WTC11 (cell line): ENCODE results near the gene METAP1. TPM values are rescaled to one million over a fixed set of nuclear protein-coding genes. Genes with fewer than 3 reads are reported as not detected.

Source experiments
- ATAC-seq: fragments of 200-7000 bp; cut with Tn5 transposase; 2 replicates; pipeline ENCODE4 v1.10.0; 2021; ENCODE audit warnings: mild to moderate bottlenecking, moderate library complexity
- CTCF ChIA-PET: fragments of 300-600 bp; sonication (Branson Sonifier 250); formaldehyde crosslinking; loops from one replicate; lab custom pipeline; 2021; ENCODE audit warnings: antibody characterized with exemption; lab: Charles Lee
- POLR2A ChIA-PET: fragments of 350-600 bp; sonication (Branson Sonifier 250); formaldehyde crosslinking; loops from one replicate; lab custom pipeline; 2021; ENCODE audit warnings: antibody characterized with exemption; lab: Charles Lee
- DNase-seq: peaks from one replicate; pipeline ENCODE4 v3.0.0; 2021; ENCODE audit warnings: low spot score
- H3K27ac Mint-ChIP-seq: 2 replicates; pipeline ENCODE4 v1.8.0; 2021; ENCODE audit warnings: mixed read lengths
- H3K27me3 Mint-ChIP-seq: 2 replicates; pipeline ENCODE4 v1.8.0; 2021; ENCODE audit warnings: low read depth, mild to moderate bottlenecking, moderate library complexity, mixed read lengths
- H3K36me3 Mint-ChIP-seq: 2 replicates; pipeline ENCODE4 v1.8.0; 2021; ENCODE audit warnings: mixed read lengths
- H3K4me1 Mint-ChIP-seq: 2 replicates; pipeline ENCODE4 v1.8.0; 2022; ENCODE audit warnings: mixed read lengths
- H3K4me3 Mint-ChIP-seq: 2 replicates; pipeline ENCODE4 v1.8.0; 2021; ENCODE audit warnings: mild to moderate bottlenecking, moderate library complexity, mixed read lengths
- H3K9me3 Mint-ChIP-seq: 2 replicates; pipeline ENCODE4 v1.8.0; 2021; ENCODE audit warnings: mixed read lengths
- CREB1 ChIP-seq: sonication (generic); formaldehyde crosslinking; IDR thresholded peaks from 2 replicates; pipeline ENCODE4 v1.8.0; 2023; ENCODE audit warnings: mild to moderate bottlenecking, missing genetic modification reagents
- EMX1 ChIP-seq: fragments of 250-450 bp; sonication (Bioruptor Pico); IDR thresholded peaks from 2 replicates; pipeline ENCODE4 v1.8.0; 2021; ENCODE audit warnings: mild to moderate bottlenecking
- FOXK1 ChIP-seq: sonication (generic); formaldehyde crosslinking; IDR thresholded peaks from 2 replicates; pipeline ENCODE4 v1.8.0; 2022; ENCODE audit warnings: mild to moderate bottlenecking, moderate library complexity, missing genetic modification reagents
- GABPB1 ChIP-seq: sonication (generic); formaldehyde crosslinking; IDR thresholded peaks from 2 replicates; pipeline ENCODE4 v1.8.1; 2023; ENCODE audit warnings: mild to moderate bottlenecking, missing genetic modification reagents
- JAZF1 ChIP-seq: fragments of 250-450 bp; sonication (Bioruptor Pico); IDR thresholded peaks from 2 replicates; pipeline ENCODE4 v1.9.0; 2021; ENCODE audit warnings: moderate library complexity, mild to moderate bottlenecking, inconsistent platforms
- SMAD4 ChIP-seq: sonication (generic); formaldehyde crosslinking; IDR thresholded peaks from 2 replicates; pipeline ENCODE4 v1.8.0; 2022; ENCODE audit warnings: mild to moderate bottlenecking, missing genetic modification reagents
- ZNF121 ChIP-seq: sonication (generic); formaldehyde crosslinking; IDR thresholded peaks from 2 replicates; pipeline ENCODE4 v1.8.0; 2023; ENCODE audit warnings: missing genetic modification reagents
- ZNF138 ChIP-seq: sonication (generic); formaldehyde crosslinking; conservative IDR thresholded peaks from 2 replicates; pipeline ENCODE4 v1.8.1; 2022; ENCODE audit warnings: mild to moderate bottlenecking, moderate library complexity, missing genetic modification reagents
- ZNF396 ChIP-seq: fragments of 250-450 bp; sonication (Bioruptor Pico); IDR thresholded peaks from 2 replicates; pipeline ENCODE4 v1.8.0; 2021; ENCODE audit warnings: mild to moderate bottlenecking, moderate library complexity, borderline replicate concordance
- ZNF423 ChIP-seq: fragments of 250-450 bp; sonication (Bioruptor Pico); IDR thresholded peaks from 2 replicates; pipeline ENCODE4 v2.1.2; 2022; ENCODE audit warnings: mild to moderate bottlenecking, moderate library complexity
- ZNF425 ChIP-seq: fragments of 250-450 bp; sonication (Bioruptor Pico); conservative IDR thresholded peaks from 2 replicates; pipeline ENCODE4 v1.9.0; 2021; ENCODE audit warnings: mild to moderate bottlenecking
- ZNF671 ChIP-seq: fragments of 250-450 bp; sonication (Bioruptor Pico); IDR thresholded peaks from 2 replicates; pipeline ENCODE4 v1.8.0; 2021; ENCODE audit warnings: mild to moderate bottlenecking
- total RNA-seq: library from RNA; stranded (reverse); gene quantifications from 3 replicates; pipeline ENCODE4 v1.2.3, GENCODE V29; 2021
- TF ChIP-seq, protein P1 (sequence below): sonication (generic); formaldehyde crosslinking; IDR thresholded peaks from 2 replicates; pipeline ENCODE4 v1.8.0; 2023; ENCODE audit warnings: mild to moderate bottlenecking, missing genetic modification reagents
- TF ChIP-seq, protein P2 (sequence below): fragments of 250-450 bp; sonication (Bioruptor Pico); IDR thresholded peaks from 2 replicates; pipeline ENCODE4 v1.9.0; 2021; ENCODE audit warnings: mild to moderate bottlenecking
- TF ChIP-seq, protein P3 (sequence below): sonication (generic); formaldehyde crosslinking; IDR thresholded peaks from 2 replicates; pipeline ENCODE4 v1.8.0; 2022; ENCODE audit warnings: missing genetic modification reagents

The METAP1 gene
- total RNA-seq, 1 experiment from 2014 or later, result 102 TPM

GRCh38 chr4:99027304-99027703 lies 31.8 kb downstream of the METAP1 start (continued):
- TF ChIP-seq ZNF425 (CRISPR knock-in tag), result no peak
- no peak for TF ChIP-seq EMX1 (CRISPR knock-in tag)
- TF ChIP-seq, protein P1, sequence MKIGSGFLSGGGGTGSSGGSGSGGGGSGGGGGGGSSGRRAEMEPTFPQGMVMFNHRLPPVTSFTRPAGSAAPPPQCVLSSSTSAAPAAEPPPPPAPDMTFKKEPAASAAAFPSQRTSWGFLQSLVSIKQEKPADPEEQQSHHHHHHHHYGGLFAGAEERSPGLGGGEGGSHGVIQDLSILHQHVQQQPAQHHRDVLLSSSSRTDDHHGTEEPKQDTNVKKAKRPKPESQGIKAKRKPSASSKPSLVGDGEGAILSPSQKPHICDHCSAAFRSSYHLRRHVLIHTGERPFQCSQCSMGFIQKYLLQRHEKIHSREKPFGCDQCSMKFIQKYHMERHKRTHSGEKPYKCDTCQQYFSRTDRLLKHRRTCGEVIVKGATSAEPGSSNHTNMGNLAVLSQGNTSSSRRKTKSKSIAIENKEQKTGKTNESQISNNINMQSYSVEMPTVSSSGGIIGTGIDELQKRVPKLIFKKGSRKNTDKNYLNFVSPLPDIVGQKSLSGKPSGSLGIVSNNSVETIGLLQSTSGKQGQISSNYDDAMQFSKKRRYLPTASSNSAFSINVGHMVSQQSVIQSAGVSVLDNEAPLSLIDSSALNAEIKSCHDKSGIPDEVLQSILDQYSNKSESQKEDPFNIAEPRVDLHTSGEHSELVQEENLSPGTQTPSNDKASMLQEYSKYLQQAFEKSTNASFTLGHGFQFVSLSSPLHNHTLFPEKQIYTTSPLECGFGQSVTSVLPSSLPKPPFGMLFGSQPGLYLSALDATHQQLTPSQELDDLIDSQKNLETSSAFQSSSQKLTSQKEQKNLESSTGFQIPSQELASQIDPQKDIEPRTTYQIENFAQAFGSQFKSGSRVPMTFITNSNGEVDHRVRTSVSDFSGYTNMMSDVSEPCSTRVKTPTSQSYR (CRISPR knock-in tag), result no peak
- TF ChIP-seq FOXK1 (CRISPR knock-in tag), result no peak
- TF ChIP-seq, all 79 proteins: peak for 0

GRCh38 chr4:99028187-99028586 lies 32.7 kb downstream of the METAP1 start:
- no peaks in the 10 kb centered on the region for H3K27me3 Mint-ChIP-seq
- CTCF ChIA-PET, result no interaction called here
- no peak overlapping the region for H3K27ac Mint-ChIP-seq
- ATAC-seq (no peak), DNase-seq (no peak)
- H3K4me3 Mint-ChIP-seq, result no peak overlapping the region
- TF ChIP-seq SMAD4 (CRISPR knock-in tag) (no peak), CREB1 (CRISPR knock-in tag) (no peak), ZNF138 (CRISPR knock-in tag) (no peak), ZNF671 (CRISPR knock-in tag) (no peak), ZNF396 (no peak), JAZF1 (CRISPR knock-in tag) (no peak), ZNF121 (no peak), GABPB1 (no peak), ZNF423 (no peak)
- TF ChIP-seq, protein P2, sequence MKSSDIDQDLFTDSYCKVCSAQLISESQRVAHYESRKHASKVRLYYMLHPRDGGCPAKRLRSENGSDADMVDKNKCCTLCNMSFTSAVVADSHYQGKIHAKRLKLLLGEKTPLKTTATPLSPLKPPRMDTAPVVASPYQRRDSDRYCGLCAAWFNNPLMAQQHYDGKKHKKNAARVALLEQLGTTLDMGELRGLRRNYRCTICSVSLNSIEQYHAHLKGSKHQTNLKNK, result no peak
- TF ChIP-seq, protein P3, sequence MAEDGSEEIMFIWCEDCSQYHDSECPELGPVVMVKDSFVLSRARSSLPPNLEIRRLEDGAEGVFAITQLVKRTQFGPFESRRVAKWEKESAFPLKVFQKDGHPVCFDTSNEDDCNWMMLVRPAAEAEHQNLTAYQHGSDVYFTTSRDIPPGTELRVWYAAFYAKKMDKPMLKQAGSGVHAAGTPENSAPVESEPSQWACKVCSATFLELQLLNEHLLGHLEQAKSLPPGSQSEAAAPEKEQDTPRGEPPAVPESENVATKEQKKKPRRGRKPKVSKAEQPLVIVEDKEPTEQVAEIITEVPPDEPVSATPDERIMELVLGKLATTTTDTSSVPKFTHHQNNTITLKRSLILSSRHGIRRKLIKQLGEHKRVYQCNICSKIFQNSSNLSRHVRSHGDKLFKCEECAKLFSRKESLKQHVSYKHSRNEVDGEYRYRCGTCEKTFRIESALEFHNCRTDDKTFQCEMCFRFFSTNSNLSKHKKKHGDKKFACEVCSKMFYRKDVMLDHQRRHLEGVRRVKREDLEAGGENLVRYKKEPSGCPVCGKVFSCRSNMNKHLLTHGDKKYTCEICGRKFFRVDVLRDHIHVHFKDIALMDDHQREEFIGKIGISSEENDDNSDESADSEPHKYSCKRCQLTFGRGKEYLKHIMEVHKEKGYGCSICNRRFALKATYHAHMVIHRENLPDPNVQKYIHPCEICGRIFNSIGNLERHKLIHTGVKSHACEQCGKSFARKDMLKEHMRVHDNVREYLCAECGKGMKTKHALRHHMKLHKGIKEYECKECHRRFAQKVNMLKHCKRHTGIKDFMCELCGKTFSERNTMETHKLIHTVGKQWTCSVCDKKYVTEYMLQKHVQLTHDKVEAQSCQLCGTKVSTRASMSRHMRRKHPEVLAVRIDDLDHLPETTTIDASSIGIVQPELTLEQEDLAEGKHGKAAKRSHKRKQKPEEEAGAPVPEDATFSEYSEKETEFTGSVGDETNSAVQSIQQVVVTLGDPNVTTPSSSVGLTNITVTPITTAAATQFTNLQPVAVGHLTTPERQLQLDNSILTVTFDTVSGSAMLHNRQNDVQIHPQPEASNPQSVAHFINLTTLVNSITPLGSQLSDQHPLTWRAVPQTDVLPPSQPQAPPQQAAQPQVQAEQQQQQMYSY, result no peak
- TF ChIP-seq, protein P1 (CRISPR knock-in tag), result no peak
- H3K36me3 Mint-ChIP-seq, result peaks cover 4% of the 10 kb centered on the region; the same call in 1 of the 2 replicates
- H3K4me1 Mint-ChIP-seq, result peaks cover 81% of the 10 kb centered on the region
- no peaks in the 10 kb centered on the region for H3K9me3 Mint-ChIP-seq
- POLR2A ChIA-PET, result no interaction called here
